Suprapubic skin (tissue), 4 donors: ENCODE results near the gene SPATA13.

Experiments used
- CTCF ChIP-seq, 2 donors: fragments of 200-600 bp in 1 of 2; fragments of 450-650 bp in 1 of 2; sonication (generic) in 1 of 2; IDR thresholded peaks; one replicate each; pipeline ENCODE4 v1.5.1; 2016 to 2019; ENCODE audit warnings: antibody characterized with exemption in 2 of 2, mild to moderate bottlenecking in 1 of 2, moderate library complexity in 1 of 2
- POLR2A ChIP-seq, 2 donors: fragments of 450-650 bp; IDR thresholded peaks; one replicate each; pipeline ENCODE4 v1.6.1; 2017; ENCODE audit warnings: antibody characterized with exemption in 2 of 2, mild to moderate bottlenecking in 2 of 2, moderate library complexity in 2 of 2
- POLR2AphosphoS5 ChIP-seq, 3 donors: sonication (generic); formaldehyde crosslinking; IDR thresholded peaks; one replicate each; pipeline ENCODE4 v1.6.1; 2017; ENCODE audit warnings: antibody characterized with exemption in 3 of 3

GRCh38 chr13:24203811-24204210 lies 43.3 kb downstream of the SPATA13 start:
- TF ChIP-seq POLR2A (IDR thresholded peaks at IDR 0.05) (no peak), CTCF (IDR thresholded peaks at IDR 0.05) (no peak), POLR2AphosphoS5 (IDR thresholded peaks at IDR 0.05) (no peak)
